HG03460 (cell line): ENCODE results near the gene SIGLEC7.

Experiments
- ATAC-seq: cut with Tn5 transposase; IDR thresholded peaks from one replicate; pipeline ENCODE4 v1.9.1; 2021; ENCODE audit not compliant: unreplicated experiment

Gene SIGLEC7

DNA sequence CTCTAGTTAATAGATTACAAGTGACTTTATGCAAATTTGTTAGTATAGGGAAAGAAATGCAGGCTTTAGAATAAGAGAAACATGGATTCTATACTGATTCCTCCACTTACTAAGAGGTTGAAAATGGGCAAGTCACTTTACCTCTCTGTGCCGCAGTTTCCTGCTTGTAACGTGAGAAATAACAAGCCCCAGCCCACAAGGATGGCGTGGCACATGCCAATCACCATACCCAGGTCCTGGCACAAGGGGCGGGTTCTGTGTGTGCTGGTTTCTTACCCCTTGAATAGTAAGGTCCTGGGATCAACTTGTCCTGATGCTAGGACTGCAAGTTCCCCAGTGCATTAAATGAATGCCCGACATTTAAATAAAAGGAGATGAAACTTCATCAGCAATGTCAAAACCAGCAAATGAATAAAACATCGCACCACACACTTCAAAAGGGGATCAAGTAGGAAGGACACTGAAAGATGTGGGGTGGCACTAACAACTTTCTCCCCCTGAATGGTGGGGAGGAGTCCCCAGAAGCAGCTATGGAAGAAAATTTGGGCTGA lies 25.3 kb upstream of the SIGLEC7 start:
- ATAC-seq: no peak

DNA sequence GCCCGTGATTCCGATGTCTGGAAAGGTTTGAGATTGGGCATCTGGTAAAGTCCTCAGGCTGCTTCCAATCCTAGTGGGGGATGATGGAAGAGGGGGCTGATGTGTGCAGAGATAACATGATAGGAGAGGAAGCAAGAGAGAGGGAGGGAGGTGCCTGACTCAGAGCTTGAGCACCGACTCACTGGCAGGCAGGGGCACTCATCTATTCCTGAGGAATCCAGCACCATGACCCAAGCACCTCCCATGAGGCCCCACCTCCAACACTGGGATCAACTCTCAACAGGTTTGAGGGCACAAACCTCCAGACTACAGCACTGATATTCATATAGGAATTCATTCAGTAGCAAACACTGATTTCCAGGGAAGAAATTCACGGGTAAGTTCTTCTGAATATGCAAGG lies 23.0 kb upstream of the SIGLEC7 start:
- no peak for ATAC-seq

DNA sequence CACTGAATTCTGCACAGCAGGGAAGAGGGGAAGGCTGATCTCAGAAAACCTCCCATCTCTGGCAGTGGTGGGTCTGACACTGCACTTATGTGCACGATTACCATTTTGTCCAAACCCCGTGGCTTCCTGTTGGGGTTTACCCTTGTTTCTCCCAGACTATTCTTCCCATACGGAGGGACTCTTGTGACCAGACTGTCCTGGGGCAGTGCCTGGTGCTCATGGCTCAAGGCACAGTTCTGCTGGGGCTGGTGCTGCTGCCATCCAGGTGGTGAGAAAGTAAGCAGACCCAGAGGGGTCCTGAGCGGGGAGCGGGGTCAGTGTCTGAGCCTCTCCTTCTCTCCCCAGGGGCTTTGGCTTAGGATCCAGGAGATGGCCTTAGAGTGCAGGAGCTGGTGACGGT lies 22.5 kb upstream of the SIGLEC7 start:
- no peak for ATAC-seq

GRCh38 chr19:51120160-51120559 lies 21.9 kb upstream of the SIGLEC7 start:
- no peak for ATAC-seq

DNA sequence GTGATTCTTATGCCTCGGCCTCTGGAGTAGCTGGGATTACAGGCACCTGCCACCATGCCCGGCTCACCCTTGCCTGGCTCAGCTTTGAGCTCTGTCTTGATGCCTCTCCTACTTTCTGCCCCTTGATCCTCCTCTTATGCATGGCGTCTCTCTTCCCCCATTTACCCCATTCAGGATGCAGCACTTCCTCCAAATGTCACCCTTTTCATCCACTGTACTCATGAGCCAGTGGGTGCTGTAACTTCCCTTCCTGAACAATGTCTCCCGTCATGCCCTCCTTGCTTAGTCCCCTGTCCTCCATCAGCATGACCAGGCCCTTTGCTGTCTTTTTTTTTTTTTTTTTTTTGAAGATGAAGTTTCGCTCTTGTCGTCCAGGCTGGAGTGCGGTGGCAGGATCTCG lies 20.8 kb upstream of the SIGLEC7 start:
- ATAC-seq: no peak

GRCh38 chr19:51122112-51122981 lies 19.8 kb upstream of the SIGLEC7 start:
- no peak for ATAC-seq

- no peak for ATAC-seq
Observed at GRCh38 chr19:51123381-51123800, 18.7 kb upstream of the SIGLEC7 start.

- no peak for ATAC-seq
Observed at GRCh38 chr19:51123802-51124201, 18.3 kb upstream of the SIGLEC7 start.

DNA sequence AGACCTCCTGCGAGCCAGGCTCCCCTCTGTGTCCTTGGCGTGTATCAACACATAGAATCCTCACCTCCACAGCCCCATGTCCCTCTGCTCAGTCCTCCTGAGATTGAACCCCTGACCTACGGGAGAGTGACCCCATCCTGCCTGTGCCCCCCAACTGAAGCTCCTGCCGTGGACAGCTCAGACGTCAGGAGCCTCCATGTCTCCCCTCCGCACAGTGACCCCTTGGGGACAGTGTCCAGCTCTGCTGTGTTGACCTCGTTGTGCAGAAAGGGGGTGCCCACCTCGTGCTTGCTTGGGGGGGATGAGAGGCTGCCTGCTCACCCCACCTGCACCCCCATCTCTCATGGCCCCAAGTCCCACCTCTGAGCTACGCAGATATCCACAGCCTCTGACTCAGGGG lies 17.9 kb upstream of the SIGLEC7 start:
- no peak for ATAC-seq

GRCh38 chr19:51124729-51125128 lies 17.4 kb upstream of the SIGLEC7 start, which contains the start of gene SIGLEC9:
TSS of gene SIGLEC9 (plus strand) at chr19:51124906. CDS start at chr19:51124975, 69 bp downstream.
- no peak for ATAC-seq

GRCh38 chr19:51125421-51126075 lies 16.6 kb upstream of the SIGLEC7 start:
- no peak for ATAC-seq

DNA sequence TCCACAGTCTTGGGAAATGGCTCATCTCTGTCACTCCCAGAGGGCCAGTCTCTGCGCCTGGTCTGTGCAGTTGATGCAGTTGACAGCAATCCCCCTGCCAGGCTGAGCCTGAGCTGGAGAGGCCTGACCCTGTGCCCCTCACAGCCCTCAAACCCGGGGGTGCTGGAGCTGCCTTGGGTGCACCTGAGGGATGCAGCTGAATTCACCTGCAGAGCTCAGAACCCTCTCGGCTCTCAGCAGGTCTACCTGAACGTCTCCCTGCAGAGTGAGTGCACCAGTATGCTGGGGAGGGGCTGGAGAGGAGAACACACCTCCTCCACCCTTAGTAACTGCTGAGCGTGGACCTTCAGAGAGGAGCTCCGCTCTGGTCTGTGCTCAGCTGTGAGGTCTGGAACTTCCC lies 15.1 kb upstream of the SIGLEC7 start:
- no peak for ATAC-seq

GRCh38 chr19:51127755-51128154 lies 14.3 kb upstream of the SIGLEC7 start:
- ATAC-seq: no peak

DNA sequence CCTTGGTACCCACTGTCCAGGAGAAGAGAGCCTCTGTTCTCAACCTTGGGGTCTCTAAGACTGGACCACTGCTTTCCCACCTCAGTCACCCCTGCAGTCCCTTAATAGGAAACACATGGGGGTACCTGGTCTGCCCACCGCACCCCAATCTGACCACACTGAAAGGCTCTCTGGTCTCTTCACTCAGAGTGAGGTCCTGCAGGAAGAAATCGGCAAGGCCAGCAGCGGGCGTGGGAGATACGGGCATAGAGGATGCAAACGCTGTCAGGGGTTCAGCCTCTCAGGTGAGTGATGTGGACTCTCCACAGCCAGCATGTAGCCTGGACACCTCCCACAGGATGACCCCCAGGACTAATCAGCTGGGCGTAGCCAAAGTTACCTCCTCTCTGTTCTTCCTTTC lies 13.9 kb upstream of the SIGLEC7 start:
- no peak for ATAC-seq

DNA sequence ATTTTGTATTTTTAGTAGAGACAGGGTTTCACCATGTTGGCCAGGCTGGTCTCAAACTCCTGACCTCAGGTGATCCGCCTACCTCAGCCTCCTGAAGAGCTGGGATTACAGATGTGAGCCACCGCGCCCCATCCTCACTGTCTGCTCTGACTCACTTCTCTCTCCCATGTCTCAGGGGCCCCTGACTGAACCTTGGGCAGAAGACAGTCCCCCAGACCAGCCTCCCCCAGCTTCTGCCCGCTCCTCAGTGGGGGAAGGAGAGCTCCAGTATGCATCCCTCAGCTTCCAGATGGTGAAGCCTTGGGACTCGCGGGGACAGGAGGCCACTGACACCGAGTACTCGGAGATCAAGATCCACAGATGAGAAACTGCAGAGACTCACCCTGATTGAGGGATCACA lies 12.4 kb upstream of the SIGLEC7 start:
- ATAC-seq: no peak

DNA sequence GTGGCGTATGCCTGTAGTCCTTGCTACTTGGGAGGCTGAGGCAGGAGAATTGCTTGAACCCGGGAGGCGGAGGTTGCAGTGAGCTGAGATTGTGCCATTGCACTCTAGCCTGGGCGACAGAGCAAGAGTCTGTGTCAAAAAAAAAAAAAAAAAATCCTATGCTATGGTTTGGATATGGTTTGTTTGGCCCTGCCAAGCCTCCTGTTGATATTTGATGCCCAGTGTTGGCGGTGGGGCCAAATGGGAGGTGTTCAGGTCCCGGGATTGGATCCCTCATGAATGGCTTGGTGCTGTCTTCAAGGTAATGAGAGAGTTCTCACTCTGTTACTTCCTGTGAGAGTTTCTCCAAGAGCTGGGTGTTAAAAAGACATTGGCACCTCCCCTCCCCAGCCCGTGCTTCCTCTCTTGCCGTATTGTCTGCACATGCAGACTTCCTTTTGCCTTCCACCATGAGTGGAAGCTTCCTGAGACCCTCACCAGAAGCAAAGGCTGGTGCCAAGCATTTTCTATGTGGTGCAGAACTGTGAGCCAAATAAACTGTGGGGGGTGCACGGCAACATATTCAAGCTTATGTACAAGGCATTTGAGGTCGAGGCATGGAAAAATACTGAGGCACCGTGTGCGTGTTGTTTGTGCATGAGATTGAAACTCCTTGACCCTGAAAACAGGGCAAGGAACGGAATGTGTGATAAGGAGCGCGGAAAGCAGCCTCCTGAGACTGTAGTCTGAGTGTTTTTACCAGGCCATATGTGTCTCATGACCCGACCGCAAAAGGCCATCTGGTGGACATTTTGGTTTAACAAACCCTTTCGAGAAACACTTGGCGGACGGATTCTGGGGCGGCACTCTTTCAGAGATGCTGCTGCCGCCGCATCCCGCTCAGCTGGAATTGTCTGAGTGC lies 10.1 kb upstream of the SIGLEC7 start:
- no peak for ATAC-seq

- no peak for ATAC-seq
Observed at GRCh38 chr19:51135004-51135403, 7.1 kb upstream of the SIGLEC7 start.

- no peak for ATAC-seq
Observed at GRCh38 chr19:51135986-51136762, 5.9 kb upstream of the SIGLEC7 start.

GRCh38 chr19:51136851-51137551 lies 5.1 kb upstream of the SIGLEC7 start:
- no peak for ATAC-seq
